ENCODE data around the gene GADD45G.

DNA sequence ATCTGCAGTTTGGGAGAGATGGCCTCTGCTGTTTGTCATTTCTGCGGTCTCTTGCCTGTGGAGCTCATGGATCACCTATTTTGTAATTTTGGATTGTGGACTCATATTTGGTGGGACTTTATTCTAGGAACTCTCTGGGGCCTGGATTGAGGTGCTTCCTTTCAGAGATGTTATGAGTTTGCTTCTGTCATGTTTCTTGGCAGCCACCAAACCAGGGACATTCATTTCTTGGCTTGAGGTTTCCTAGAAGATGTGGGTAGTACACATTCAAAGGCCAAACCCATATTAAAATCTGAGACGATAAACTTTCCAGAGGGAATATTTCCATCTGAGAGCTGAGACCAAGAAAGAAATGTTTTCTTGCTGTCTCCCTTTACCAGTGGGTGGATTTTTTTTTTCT is 37.2 kb upstream of the GADD45G start:
- TF ChIP-seq, protein P1, sequence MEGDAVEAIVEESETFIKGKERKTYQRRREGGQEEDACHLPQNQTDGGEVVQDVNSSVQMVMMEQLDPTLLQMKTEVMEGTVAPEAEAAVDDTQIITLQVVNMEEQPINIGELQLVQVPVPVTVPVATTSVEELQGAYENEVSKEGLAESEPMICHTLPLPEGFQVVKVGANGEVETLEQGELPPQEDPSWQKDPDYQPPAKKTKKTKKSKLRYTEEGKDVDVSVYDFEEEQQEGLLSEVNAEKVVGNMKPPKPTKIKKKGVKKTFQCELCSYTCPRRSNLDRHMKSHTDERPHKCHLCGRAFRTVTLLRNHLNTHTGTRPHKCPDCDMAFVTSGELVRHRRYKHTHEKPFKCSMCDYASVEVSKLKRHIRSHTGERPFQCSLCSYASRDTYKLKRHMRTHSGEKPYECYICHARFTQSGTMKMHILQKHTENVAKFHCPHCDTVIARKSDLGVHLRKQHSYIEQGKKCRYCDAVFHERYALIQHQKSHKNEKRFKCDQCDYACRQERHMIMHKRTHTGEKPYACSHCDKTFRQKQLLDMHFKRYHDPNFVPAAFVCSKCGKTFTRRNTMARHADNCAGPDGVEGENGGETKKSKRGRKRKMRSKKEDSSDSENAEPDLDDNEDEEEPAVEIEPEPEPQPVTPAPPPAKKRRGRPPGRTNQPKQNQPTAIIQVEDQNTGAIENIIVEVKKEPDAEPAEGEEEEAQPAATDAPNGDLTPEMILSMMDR (IDR thresholded peaks at IDR 0.05), result no peak
- no peak for TF ChIP-seq POLR2A (IDR thresholded peaks at IDR 0.05)

Data from body of pancreas (tissue), 4 donors.